ENCODE measurements around the gene TSACC. TPM values are rescaled to one million over a fixed set of nuclear protein-coding genes. Genes with fewer than 3 reads are reported as not detected.

TSACC gene
- total RNA-seq, 1 experiment from 2014 or later = 3.6 TPM

GRCh38 chr1:156316909-156317308 is 21.4 kb upstream of the TSACC start:
- Histone ChIP-seq H3K4me3 (ENCODE audit: low read depth in 2 of 2, low read length in 2 of 2) (no peak overlapping the region), H3K36me3 (ENCODE audit: control insufficient read depth, insufficient read depth, low read length) (peaks cover 60% of the 10 kb centered on the region), H3K27me3 (ENCODE audit: control insufficient read depth, insufficient read depth, low read length) (no peaks in the 10 kb centered on the region), H3K4me1 (ENCODE audit: control insufficient read depth, insufficient read depth, low read length) (no peaks in the 10 kb centered on the region), H3K9me3 (ENCODE audit: control insufficient read depth, insufficient read depth, low read depth, low read length) (no peaks in the 10 kb centered on the region), H3K27ac (ENCODE audit: low read length) (no peak overlapping the region)
- BruUV-seq (replicated peaks) = no TSS peak
- POLR2A ChIA-PET = no interaction called here
- intact Hi-C loops (cut with micrococcal nuclease; ENCODE audit: unreplicated experiment) (no loop called here), in situ Hi-C loops (cut with HindIII; ENCODE audit: low pct_unique_long_range_greater_than_20kb, low sequenced_read_pairs) (no loop called here)
- no peak for ATAC-seq
- no peak for DNase-seq (ENCODE audit: low read depth, low spot score)
- CTCF ChIA-PET = no interaction called here
- TF ChIP-seq SIN3A (IDR thresholded peaks at IDR 0.05; ENCODE audit: borderline replicate concordance, insufficient read depth, low read depth, low read length) (no peak), POLR2AphosphoS5 (IDR thresholded peaks at IDR 0.05; ENCODE audit: low read depth, low read length) (no peak), CTCF (IDR thresholded peaks at IDR 0.05) (no peak), REST (IDR thresholded peaks at IDR 0.05; ENCODE audit: insufficient read depth in 1 of 2, low read depth in 2 of 2, low read length in 1 of 2) (no peak), TCF7L2 (IDR thresholded peaks at IDR 0.05; ENCODE audit: low read depth, low read length) (no peak)

- intact Hi-C loops (cut with micrococcal nuclease; ENCODE audit: unreplicated experiment) (no loop called here), in situ Hi-C loops (cut with HindIII; ENCODE audit: low pct_unique_long_range_greater_than_20kb, low sequenced_read_pairs) (no loop called here)
- no TSS peak for BruUV-seq (replicated peaks)
- Histone ChIP-seq H3K9me3 (ENCODE audit: control insufficient read depth, insufficient read depth, low read depth, low read length) (no peaks in the 10 kb centered on the region), H3K4me1 (ENCODE audit: control insufficient read depth, insufficient read depth, low read length) (no peaks in the 10 kb centered on the region), H3K27ac (ENCODE audit: low read length) (no peak overlapping the region), H3K36me3 (ENCODE audit: control insufficient read depth, insufficient read depth, low read length) (peaks cover 52% of the 10 kb centered on the region), H3K4me3 (ENCODE audit: low read depth in 2 of 2, low read length in 2 of 2) (no peak overlapping the region), H3K27me3 (ENCODE audit: control insufficient read depth, insufficient read depth, low read length) (no peaks in the 10 kb centered on the region)
- no peak for TF ChIP-seq TCF7L2 (IDR thresholded peaks at IDR 0.05; ENCODE audit: low read depth, low read length)
- no peak for TF ChIP-seq REST (IDR thresholded peaks at IDR 0.05; ENCODE audit: insufficient read depth in 1 of 2, low read depth in 2 of 2, low read length in 1 of 2)
- no peak for TF ChIP-seq POLR2AphosphoS5 (IDR thresholded peaks at IDR 0.05; ENCODE audit: low read depth, low read length)
- TF ChIP-seq CTCF (IDR thresholded peaks at IDR 0.05) = peak; percentile 76
- DNase-seq (ENCODE audit: low read depth, low spot score) (no peak), ATAC-seq (no peak)
- CTCF ChIA-PET = interaction anchor here (0.7 kb wide), 1 partner anchor 229 kb away, joined by 3 read pairs; no protein-coding TSS in a partner anchor
- POLR2A ChIA-PET = no interaction called here
These were observed 18.7 kb upstream of the TSACC start for GRCh38 chr1:156319664-156320063.

All from Panc1 (cell line).